GM15510 (cell line): ENCODE measurements around the gene FAM98B.

Source experiments
- POLR2A ChIP-seq: IDR thresholded peaks from 3 replicates; pipeline ENCODE4 v1.6.1; 2011; ENCODE audit warnings: borderline replicate concordance; ENCODE audit not compliant: insufficient read length; ENCODE audit errors: extremely low read depth

The FAM98B gene

GRCh38 chr15:38455092-38455491 lies 1.2 kb downstream of the FAM98B start:
- no peak for TF ChIP-seq POLR2A

GRCh38 chr15:38458646-38459045 lies 4.7 kb downstream of the FAM98B start:
- TF ChIP-seq POLR2A, result no peak

GRCh38 chr15:38459480-38459879 lies 5.6 kb downstream of the FAM98B start:
- TF ChIP-seq POLR2A, result no peak

- no peak for TF ChIP-seq POLR2A
These were observed 6.6 kb downstream of the FAM98B start for GRCh38 chr15:38460543-38460942.

GRCh38 chr15:38461066-38461833 lies 7.3 kb downstream of the FAM98B start:
- no peak for TF ChIP-seq POLR2A

GRCh38 chr15:38463893-38464292 lies 10.0 kb downstream of the FAM98B start:
- TF ChIP-seq POLR2A, result no peak

- TF ChIP-seq POLR2A, result no peak
These were observed 10.7 kb downstream of the FAM98B start for GRCh38 chr15:38464675-38465074.

- TF ChIP-seq POLR2A, result no peak
These were observed 16.9 kb downstream of the FAM98B start for GRCh38 chr15:38470816-38471215.

- TF ChIP-seq POLR2A, result no peak
These were observed 18.0 kb downstream of the FAM98B start for GRCh38 chr15:38471974-38472373.

GRCh38 chr15:38474155-38474757 lies 20.3 kb downstream of the FAM98B start:
- TF ChIP-seq POLR2A, result no peak

GRCh38 chr15:38475361-38475760 lies 21.4 kb downstream of the FAM98B start:
- TF ChIP-seq POLR2A, result no peak

- TF ChIP-seq POLR2A, result no peak
These were observed 22.2 kb downstream of the FAM98B start for GRCh38 chr15:38476120-38476519.

GRCh38 chr15:38477637-38478036 lies 23.7 kb downstream of the FAM98B start:
- no peak for TF ChIP-seq POLR2A

GRCh38 chr15:38479266-38479665 lies 25.3 kb downstream of the FAM98B start:
- no peak for TF ChIP-seq POLR2A

GRCh38 chr15:38479756-38480155 lies 25.8 kb downstream of the FAM98B start:
- TF ChIP-seq POLR2A, result no peak

GRCh38 chr15:38481113-38481512 lies 27.2 kb downstream of the FAM98B start:
- no peak for TF ChIP-seq POLR2A
